Uterus (tissue), 4 donors: Measurements from ENCODE around the gene SLC16A12. TPM values are rescaled to one million over a fixed set of nuclear protein-coding genes. Genes with fewer than 3 reads are reported as not detected.

Source experiments
- DNase-seq, 2 donors: peaks; one replicate each; pipeline ENCODE4 v3.0.0-alpha.2; 2019 to 2020
- H3K27ac ChIP-seq, 2 donors: fragments of 200-600 bp; sonication (generic); 1 replicate in 1 of 2; 2 replicates in 1 of 2; pipeline ENCODE4 v1.5.1; 2016 to 2018
- H3K27me3 ChIP-seq, 2 donors: fragments of 200-600 bp; sonication (generic); one replicate each; pipeline ENCODE4 v1.5.1; 2018 to 2019; ENCODE audit warnings: control low read depth in 1 of 2
- H3K36me3 ChIP-seq, 2 donors: fragments of 200-600 bp; sonication (generic); one replicate each; pipeline ENCODE4 v1.5.1; 2019; ENCODE audit warnings: control low read depth in 1 of 2
- H3K4me1 ChIP-seq, 2 donors: fragments of 200-600 bp; sonication (generic); one replicate each; pipeline ENCODE4 v1.5.1; 2018 to 2019; ENCODE audit warnings: control low read depth in 1 of 2
- H3K4me3 ChIP-seq, 2 donors: fragments of 200-600 bp; sonication (generic); 1 replicate in 1 of 2; 2 replicates in 1 of 2; pipeline ENCODE4 v1.5.1; 2018 to 2019; ENCODE audit warnings: mild to moderate bottlenecking in 1 of 2
- H3K9me3 ChIP-seq, 2 donors: fragments of 200-600 bp; sonication (generic); one replicate each; pipeline ENCODE4 v1.5.1; 2019; ENCODE audit warnings: control low read depth in 1 of 2
- POLR2A ChIP-seq, 2 donors: fragments of 450-650 bp; IDR thresholded peaks; one replicate each; pipeline ENCODE4 v1.6.1; 2016; ENCODE audit warnings: antibody characterized with exemption in 2 of 2, mild to moderate bottlenecking in 1 of 2, moderate library complexity in 1 of 2
- intact Hi-C: fragments of 100-400 bp; cut with DNase I; formaldehyde crosslinking; loops from one replicate; pipeline ENCODE4 v1.15.1; 2023; ENCODE audit warnings: low total_unique reads
- total RNA-seq, 4 donors: library from RNA; depleted of rRNA in 3 of 4; stranded (reverse); fragments of >200 nt in 3 of 4; gene quantifications; one replicate each; pipeline versions ENCODE4 v1.1.0 to v1.2.4, GENCODE V29; 2014 to 2023
- TF ChIP-seq, protein P1 (sequence below), 4 experiments: fragments of 200-600 bp in 2 of 4; fragments of 450-650 bp in 2 of 4; sonication (generic) in 2 of 4; IDR thresholded peaks; one replicate each; pipeline ENCODE4 v1.5.1; 2016 to 2019; ENCODE audit warnings: antibody characterized with exemption in 4 of 4, mild to moderate bottlenecking in 2 of 4, moderate library complexity in 1 of 4
- donor health status: DM: yes; HTN: yes; CAD: no.

SLC16A12 gene, protein sequence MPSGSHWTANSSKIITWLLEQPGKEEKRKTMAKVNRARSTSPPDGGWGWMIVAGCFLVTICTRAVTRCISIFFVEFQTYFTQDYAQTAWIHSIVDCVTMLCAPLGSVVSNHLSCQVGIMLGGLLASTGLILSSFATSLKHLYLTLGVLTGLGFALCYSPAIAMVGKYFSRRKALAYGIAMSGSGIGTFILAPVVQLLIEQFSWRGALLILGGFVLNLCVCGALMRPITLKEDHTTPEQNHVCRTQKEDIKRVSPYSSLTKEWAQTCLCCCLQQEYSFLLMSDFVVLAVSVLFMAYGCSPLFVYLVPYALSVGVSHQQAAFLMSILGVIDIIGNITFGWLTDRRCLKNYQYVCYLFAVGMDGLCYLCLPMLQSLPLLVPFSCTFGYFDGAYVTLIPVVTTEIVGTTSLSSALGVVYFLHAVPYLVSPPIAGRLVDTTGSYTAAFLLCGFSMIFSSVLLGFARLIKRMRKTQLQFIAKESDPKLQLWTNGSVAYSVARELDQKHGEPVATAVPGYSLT
- total RNA-seq: 1 to 10 TPM in 1 of 4 donors, under 1 TPM in 3; 0.26 to 7.4 (median 0.51) TPM

DNA sequence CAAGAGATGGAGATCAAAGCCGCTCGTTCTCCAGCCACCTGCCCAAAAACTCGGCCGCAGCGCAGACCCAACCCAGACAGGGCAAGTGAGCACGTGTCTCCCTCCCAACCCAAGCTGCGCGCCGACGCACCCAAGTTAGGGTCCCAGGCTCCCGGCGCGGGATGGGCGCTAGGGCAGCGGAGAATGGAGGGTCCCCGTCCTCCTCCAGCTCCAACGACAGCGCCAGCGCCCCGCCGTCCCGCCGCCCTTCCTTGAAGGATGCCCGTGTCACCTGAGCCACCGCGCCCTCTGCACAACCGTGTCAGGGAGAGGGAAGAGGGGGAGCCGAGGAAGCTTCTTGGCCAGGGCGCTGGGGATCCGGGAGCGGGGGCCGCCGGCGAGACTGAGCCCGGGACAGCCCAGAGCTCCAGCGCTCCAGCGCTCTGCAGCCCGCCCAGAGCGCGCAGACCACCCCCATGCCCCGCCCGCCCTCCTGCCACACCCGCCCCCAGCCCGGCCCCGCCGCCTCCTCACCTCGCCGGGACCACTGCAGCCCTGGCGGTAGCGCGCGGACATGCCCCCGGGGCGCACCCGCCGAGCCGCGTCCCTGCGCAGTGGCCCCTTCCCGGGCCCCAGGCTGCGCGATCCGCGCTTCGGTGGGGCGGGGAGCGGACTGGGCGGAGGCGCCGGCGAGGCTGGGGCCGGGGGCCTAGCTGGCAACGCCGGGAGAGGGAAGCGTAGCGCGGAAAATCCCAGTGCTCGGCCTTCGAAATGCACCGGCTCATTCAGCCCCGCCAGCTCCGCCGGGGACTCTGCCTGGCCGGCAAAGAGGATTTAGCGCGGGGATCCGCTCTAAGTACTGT, at the start of gene SLC16A12:
Gene SLC16A12 (minus strand): TSS at position 424 of the 842 bp plus-strand sequence. CDS start 73,016 bp downstream, outside the sequence.
- Histone ChIP-seq H3K4me1 (peaks cover 0 to 8% of the 10 kb centered on the region in 2 donors), H3K27ac (no peak within 1 kb of the TSS), H3K9me3 (no peaks in the 10 kb centered on the region), H3K27me3 (peaks cover 0 to 37% of the 10 kb centered on the region in 2 donors), H3K36me3 (no peaks in the 10 kb centered on the region), H3K4me3 (peak within 1 kb of the TSS; percentile 2 to 36)
- no peak for TF ChIP-seq POLR2A (IDR thresholded peaks at IDR 0.05)
- TF ChIP-seq, protein P1, sequence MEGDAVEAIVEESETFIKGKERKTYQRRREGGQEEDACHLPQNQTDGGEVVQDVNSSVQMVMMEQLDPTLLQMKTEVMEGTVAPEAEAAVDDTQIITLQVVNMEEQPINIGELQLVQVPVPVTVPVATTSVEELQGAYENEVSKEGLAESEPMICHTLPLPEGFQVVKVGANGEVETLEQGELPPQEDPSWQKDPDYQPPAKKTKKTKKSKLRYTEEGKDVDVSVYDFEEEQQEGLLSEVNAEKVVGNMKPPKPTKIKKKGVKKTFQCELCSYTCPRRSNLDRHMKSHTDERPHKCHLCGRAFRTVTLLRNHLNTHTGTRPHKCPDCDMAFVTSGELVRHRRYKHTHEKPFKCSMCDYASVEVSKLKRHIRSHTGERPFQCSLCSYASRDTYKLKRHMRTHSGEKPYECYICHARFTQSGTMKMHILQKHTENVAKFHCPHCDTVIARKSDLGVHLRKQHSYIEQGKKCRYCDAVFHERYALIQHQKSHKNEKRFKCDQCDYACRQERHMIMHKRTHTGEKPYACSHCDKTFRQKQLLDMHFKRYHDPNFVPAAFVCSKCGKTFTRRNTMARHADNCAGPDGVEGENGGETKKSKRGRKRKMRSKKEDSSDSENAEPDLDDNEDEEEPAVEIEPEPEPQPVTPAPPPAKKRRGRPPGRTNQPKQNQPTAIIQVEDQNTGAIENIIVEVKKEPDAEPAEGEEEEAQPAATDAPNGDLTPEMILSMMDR (IDR thresholded peaks at IDR 0.05): no peak
- no peak for DNase-seq
- intact Hi-C loops: no loop called here

DNA sequence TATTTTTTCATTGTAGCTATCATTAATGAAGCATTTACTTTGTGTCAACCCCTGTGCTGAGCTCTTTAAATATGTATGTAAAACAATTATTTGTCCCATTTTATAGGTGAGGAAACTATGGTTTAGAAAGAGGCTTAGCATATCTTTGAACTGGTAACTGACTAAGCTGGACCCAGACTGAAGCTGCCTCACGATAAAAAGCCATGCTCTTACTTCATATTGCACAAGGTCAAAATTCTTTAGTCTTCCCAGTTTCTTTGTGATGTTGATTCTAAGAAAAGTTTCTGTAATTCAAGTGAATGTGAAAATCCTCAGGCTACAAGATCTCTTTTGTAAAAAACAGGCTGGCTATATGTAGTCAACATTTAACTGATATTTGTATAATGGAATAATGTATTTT, 46.6 kb upstream of the SLC16A12 start:
- intact Hi-C loops: no loop called here
- H3K36me3 ChIP-seq: no peaks in the 10 kb centered on the region
- H3K27ac ChIP-seq: no peak overlapping the region
- no peak for DNase-seq
- H3K4me1 ChIP-seq: no peaks in the 10 kb centered on the region
- TF ChIP-seq, protein P1 (IDR thresholded peaks at IDR 0.05): no peak
- TF ChIP-seq POLR2A (IDR thresholded peaks at IDR 0.05): no peak
- no peaks in the 10 kb centered on the region for H3K9me3 ChIP-seq
- no peaks in the 10 kb centered on the region for H3K27me3 ChIP-seq
- H3K4me3 ChIP-seq: no peak overlapping the region

DNA sequence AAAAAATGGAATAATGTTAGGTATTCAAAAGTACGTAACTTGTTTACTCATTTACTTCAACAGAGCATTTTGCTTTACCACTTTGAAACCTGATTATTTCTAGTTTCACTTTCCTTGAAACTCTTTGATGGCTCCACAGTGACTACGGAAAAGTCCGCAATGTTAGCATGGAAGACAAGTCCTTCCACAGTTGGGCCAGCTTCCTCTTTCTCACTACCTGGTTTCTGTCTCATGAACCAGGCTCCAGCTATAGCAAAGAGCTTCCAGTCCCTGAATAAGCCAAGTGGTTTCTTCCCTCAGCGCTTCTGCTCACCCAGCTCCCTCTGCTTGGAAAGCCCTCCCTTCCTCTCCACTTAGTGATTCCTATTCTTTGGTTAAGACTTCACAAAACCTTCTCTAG, 44.8 kb upstream of the SLC16A12 start:
- Histone ChIP-seq H3K27ac (no peak overlapping the region), H3K36me3 (no peaks in the 10 kb centered on the region), H3K4me1 (no peaks in the 10 kb centered on the region), H3K27me3 (no peaks in the 10 kb centered on the region), H3K9me3 (no peaks in the 10 kb centered on the region), H3K4me3 (no peak overlapping the region)
- DNase-seq: no peak
- no peak for TF ChIP-seq POLR2A (IDR thresholded peaks at IDR 0.05)
- TF ChIP-seq, protein P1 (IDR thresholded peaks at IDR 0.05): no peak
- intact Hi-C loops: no loop called here

DNA sequence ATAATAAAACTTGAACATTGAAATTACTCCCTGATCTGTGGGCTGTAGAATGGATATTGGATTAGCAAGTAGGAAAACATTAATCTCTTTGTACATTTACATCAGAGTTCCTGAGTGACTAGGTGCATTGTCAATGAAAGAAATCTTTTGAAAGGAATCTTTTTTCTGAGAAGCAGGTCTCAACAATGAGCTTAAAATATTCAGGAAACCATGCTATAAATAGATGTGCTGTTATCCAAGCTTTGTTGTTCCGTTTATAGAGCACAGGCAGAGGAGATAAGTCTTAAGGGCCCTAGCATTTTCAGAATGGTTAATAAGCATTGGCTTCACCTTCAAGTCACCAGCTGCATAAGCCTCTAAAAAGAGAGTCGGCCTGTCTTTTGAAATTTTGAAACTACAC, 41.3 kb upstream of the SLC16A12 start:
- DNase-seq: no peak
- H3K4me1 ChIP-seq: no peaks in the 10 kb centered on the region
- intact Hi-C loops: no loop called here
- no peak overlapping the region for H3K27ac ChIP-seq
- TF ChIP-seq, protein P1 (IDR thresholded peaks at IDR 0.05): no peak
- no peak for TF ChIP-seq POLR2A (IDR thresholded peaks at IDR 0.05)
- no peaks in the 10 kb centered on the region for H3K36me3 ChIP-seq
- H3K4me3 ChIP-seq: no peak overlapping the region
- H3K9me3 ChIP-seq: no peaks in the 10 kb centered on the region
- H3K27me3 ChIP-seq: no peaks in the 10 kb centered on the region
